OCI-LY7 (cell line): ENCODE measurements around the gene ATP8B1.

Experiments
- EZH2phosphoT487 ChIP-seq: fragments of 200-600 bp; sonication (generic); IDR thresholded peaks from 2 replicates; pipeline ENCODE4 v1.6.1; 2018; ENCODE audit warnings: low read depth, borderline replicate concordance, mild to moderate bottlenecking, mixed run types, antibody characterized with exemption, low read length, moderate library complexity, mixed read lengths
- TF ChIP-seq, protein P1 (sequence below): fragments of 200-600 bp; sonication (generic); conservative IDR thresholded peaks from 2 replicates; pipeline ENCODE4 v1.5.1; 2014; ENCODE audit warnings: mild to moderate bottlenecking, antibody characterized with exemption, low read length, moderate library complexity, mixed read lengths

- no peak for TF ChIP-seq EZH2phosphoT487
- TF ChIP-seq, protein P1, sequence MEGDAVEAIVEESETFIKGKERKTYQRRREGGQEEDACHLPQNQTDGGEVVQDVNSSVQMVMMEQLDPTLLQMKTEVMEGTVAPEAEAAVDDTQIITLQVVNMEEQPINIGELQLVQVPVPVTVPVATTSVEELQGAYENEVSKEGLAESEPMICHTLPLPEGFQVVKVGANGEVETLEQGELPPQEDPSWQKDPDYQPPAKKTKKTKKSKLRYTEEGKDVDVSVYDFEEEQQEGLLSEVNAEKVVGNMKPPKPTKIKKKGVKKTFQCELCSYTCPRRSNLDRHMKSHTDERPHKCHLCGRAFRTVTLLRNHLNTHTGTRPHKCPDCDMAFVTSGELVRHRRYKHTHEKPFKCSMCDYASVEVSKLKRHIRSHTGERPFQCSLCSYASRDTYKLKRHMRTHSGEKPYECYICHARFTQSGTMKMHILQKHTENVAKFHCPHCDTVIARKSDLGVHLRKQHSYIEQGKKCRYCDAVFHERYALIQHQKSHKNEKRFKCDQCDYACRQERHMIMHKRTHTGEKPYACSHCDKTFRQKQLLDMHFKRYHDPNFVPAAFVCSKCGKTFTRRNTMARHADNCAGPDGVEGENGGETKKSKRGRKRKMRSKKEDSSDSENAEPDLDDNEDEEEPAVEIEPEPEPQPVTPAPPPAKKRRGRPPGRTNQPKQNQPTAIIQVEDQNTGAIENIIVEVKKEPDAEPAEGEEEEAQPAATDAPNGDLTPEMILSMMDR = no peak
These were observed 26.3 kb downstream of the ATP8B1 start for GRCh38 chr18:57776767-57777166.
